ENCODE results near the gene EFNA3.

GRCh38 chr1:155037043-155037442 lies 41.6 kb upstream of the EFNA3 start:
- TF ChIP-seq POLR2A (IDR thresholded peaks at IDR 0.05) (no peak), CTCF (IDR thresholded peaks at IDR 0.05) (no peak)
